HG02852 (cell line): ENCODE measurements around the gene MYLK.

Experiments used
- ATAC-seq: cut with Tn5 transposase; IDR thresholded peaks from one replicate; pipeline ENCODE4 v1.9.1; 2021; ENCODE audit warnings: mild to moderate bottlenecking, moderate library complexity; ENCODE audit not compliant: unreplicated experiment

The MYLK gene

GRCh38 chr3:123684636-123685035 is 199.5 kb downstream of the MYLK start:
- no peak for ATAC-seq

GRCh38 chr3:123684209-123684608 is 199.9 kb downstream of the MYLK start:
- no peak for ATAC-seq

GRCh38 chr3:123683505-123684154 is 200.5 kb downstream of the MYLK start:
- no peak for ATAC-seq

- ATAC-seq = no peak
Observed at GRCh38 chr3:123682781-123683504, 201.2 kb downstream of the MYLK start.

GRCh38 chr3:123682302-123682701 is 201.8 kb downstream of the MYLK start:
- no peak for ATAC-seq

GRCh38 chr3:123679712-123680386 is 204.3 kb downstream of the MYLK start:
- no peak for ATAC-seq

GRCh38 chr3:123678108-123678511 is 206.0 kb downstream of the MYLK start:
- no peak for ATAC-seq

- no peak for ATAC-seq
Observed at GRCh38 chr3:123672429-123673146, 211.5 kb downstream of the MYLK start.

- ATAC-seq = no peak
Observed at GRCh38 chr3:123670743-123671142, 213.4 kb downstream of the MYLK start.

- ATAC-seq = no peak
Observed at GRCh38 chr3:123668906-123669305, 215.2 kb downstream of the MYLK start.

GRCh38 chr3:123667784-123668183 is 216.3 kb downstream of the MYLK start:
- ATAC-seq = no peak

GRCh38 chr3:123664753-123665152 is 219.4 kb downstream of the MYLK start:
- no peak for ATAC-seq

GRCh38 chr3:123663977-123664376 is 220.2 kb downstream of the MYLK start:
- ATAC-seq = no peak

GRCh38 chr3:123661973-123662372 is 222.2 kb downstream of the MYLK start:
- ATAC-seq = no peak

- ATAC-seq = no peak
Observed at GRCh38 chr3:123660900-123661299, 223.2 kb downstream of the MYLK start.

GRCh38 chr3:123660141-123660675 is 223.9 kb downstream of the MYLK start:
- ATAC-seq = no peak

- ATAC-seq = no peak
Observed at GRCh38 chr3:123658852-123659206, 225.3 kb downstream of the MYLK start.

- ATAC-seq = no peak
Observed at GRCh38 chr3:123658118-123658851, 225.8 kb downstream of the MYLK start.

GRCh38 chr3:123657568-123657967 is 226.6 kb downstream of the MYLK start:
- no peak for ATAC-seq

- no peak for ATAC-seq
Observed at GRCh38 chr3:123657111-123657510, 227.0 kb downstream of the MYLK start.

- no peak for ATAC-seq
Observed at GRCh38 chr3:123656691-123657090, 227.4 kb downstream of the MYLK start.
